ENCODE measurements around the gene NOXO1. TPM values are rescaled to one million over a fixed set of nuclear protein-coding genes. Genes with fewer than 3 reads are reported as not detected.

NOXO1 gene
- total and polyA plus RNA-seq, 11 donors, result 0.06 to 0.15 TPM; not detected in 9

GRCh38 chr16:1997494-1998359, 16.5 kb upstream of the NOXO1 start:
- Histone ChIP-seq H3K9me3 (no peaks in the 10 kb centered on the region), H3K4me1 (peaks cover 0 to 11% (median 0%) of the 10 kb centered on the region in 12 donors), H3K36me3 (peaks cover 0 to 64% (median 61%) of the 10 kb centered on the region in 9 donors), H3K27me3 (no peaks in the 10 kb centered on the region), H3K27ac (peak overlapping the region in 2 of 12 donors; percentile 17 to 43), H3K4me3 (no peak overlapping the region)
- TF ChIP-seq CTCF (IDR thresholded peaks at IDR 0.05), result no peak
- TF ChIP-seq POLR2A (IDR thresholded peaks at IDR 0.05), result no peak
- no peak for ATAC-seq
- 89 to 91% (median 90%) methylated on average over 25 to 26 of the region's 26 CpGs for WGBS, 4 donors
- intact Hi-C loops (cut with DNase I), result loop anchor here in 1 of 10 donors (10.0 kb wide), 1 partner anchor 133 kb away; no protein-coding TSS in a partner anchor
- DNase-seq, result no peak

GRCh38 chr16:1993731-1994131, 12.5 kb upstream of the NOXO1 start:
- no peak for TF ChIP-seq POLR2A (IDR thresholded peaks at IDR 0.05)
- TF ChIP-seq CTCF (IDR thresholded peaks at IDR 0.05), result no peak

GRCh38 chr16:1992704-1993317, 11.5 kb upstream of the NOXO1 start:
- H3K27ac ChIP-seq, result no peak overlapping the region
- ATAC-seq, result peak in 1 of 4 donors; percentile 1
- peaks cover 0 to 16% (median 11%) of the 10 kb centered on the region in 9 donors for H3K36me3 ChIP-seq
- TF ChIP-seq CTCF (IDR thresholded peaks at IDR 0.05) (no peak), POLR2A (IDR thresholded peaks at IDR 0.05) (no peak)
- peaks cover 5 to 36% (median 18%) of the 10 kb centered on the region in 12 donors for H3K4me1 ChIP-seq
- peak in 1 of 5 donors; percentile 62 for DNase-seq
- no peaks in the 10 kb centered on the region for H3K9me3 ChIP-seq
- peak overlapping the region in 7 of 12 donors; percentile 39 to 60 (median 57) for H3K4me3 ChIP-seq
- H3K27me3 ChIP-seq, result peaks cover 11 to 39% (median 30%) of the 10 kb centered on the region in 9 donors
- intact Hi-C loops (cut with DNase I), result loop anchor here in 1 of 10 donors (10.0 kb wide), 1 partner anchor 128 kb away; no protein-coding TSS in a partner anchor
- WGBS, 4 donors, result 44 to 64% (median 47%) methylated on average over 27 to 50 of the region's 50 CpGs

More at GRCh38 chr16:1993731-1994131, 12.5 kb upstream of the NOXO1 start:
- Histone ChIP-seq H3K27ac (no peak overlapping the region), H3K27me3 (peaks cover 8 to 31% (median 26%) of the 10 kb centered on the region in 9 donors), H3K4me1 (peaks cover 5 to 36% (median 18%) of the 10 kb centered on the region in 12 donors), H3K36me3 (peaks cover 0 to 24% (median 21%) of the 10 kb centered on the region in 9 donors), H3K4me3 (no peak overlapping the region), H3K9me3 (no peaks in the 10 kb centered on the region)
- no peak for DNase-seq
- no peak for ATAC-seq
- intact Hi-C loops (cut with DNase I), result loop anchor here in 1 of 10 donors (10.0 kb wide), 1 partner anchor 129 kb away; no protein-coding TSS in a partner anchor
- 54 to 79% (median 69%) methylated on average over 2 of the region's 2 CpGs for WGBS, 4 donors

All from heart left ventricle (tissue), 16 donors.